H1 (cell line): ENCODE results near the gene ZNF609. TPM values are rescaled to one million over a fixed set of nuclear protein-coding genes. Genes with fewer than 3 reads are reported as not detected.
"Not testable (repeated sequence)": the region's sequence is repeated elsewhere in the genome, so short reads cannot be mapped to it uniquely, and the experiment has no call there.

Experiments
- CTCF ChIA-PET: fragments of 300-600 bp; sonication (Branson Sonifier 250); formaldehyde crosslinking; loops from one replicate; lab custom pipeline; 2021; ENCODE audit not compliant: partially characterized antibody; lab: Charles Lee
- POLR2A ChIA-PET: fragments of 300-600 bp; sonication (Branson Sonifier 250); formaldehyde crosslinking; loops from one replicate; lab custom pipeline; 2021; ENCODE audit warnings: inconsistent platforms; ENCODE audit not compliant: partially characterized antibody; lab: Charles Lee
- DNase-seq, 2 experiments: peaks; one replicate each; pipeline versions ENCODE4 v3.0.0 to v3.0.0-alpha.2; 2010 to 2022; ENCODE audit warnings: low spot score in 2 of 2, low read depth in 1 of 2, mixed read lengths in 1 of 2
- FAIRE-seq: peaks from 2 replicates; lab custom pipeline; 2011; peaks lifted over from hg19 to GRCh38; lab: Jason Lieb, UNC
- H2AFZ ChIP-seq: 2 replicates; pipeline ENCODE4 v1.8.1; 2012; ENCODE audit warnings: low read length, inconsistent platforms
- H2AK5ac ChIP-seq: 2 replicates; pipeline ENCODE4 v1.6.1; 2013; ENCODE audit warnings: low read depth, low read length
- H2BK120ac ChIP-seq: replicated peaks from 2 replicates; pipeline ENCODE3; 2013; ENCODE audit warnings: low read depth, low read length, inconsistent platforms
- H2BK12ac ChIP-seq: 2 replicates; pipeline ENCODE4 v1.6.1; 2013; ENCODE audit warnings: low read depth, low read length
- H2BK15ac ChIP-seq: 2 replicates; pipeline ENCODE4 v1.6.1; 2013; ENCODE audit warnings: low read length
- H2BK20ac ChIP-seq: 2 replicates; pipeline ENCODE4 v1.6.1; 2013; ENCODE audit warnings: low read length
- H2BK5ac ChIP-seq: 2 replicates; pipeline ENCODE4 v1.6.1; 2013; ENCODE audit warnings: low read depth, low read length
- H3K14ac ChIP-seq: 2 replicates; pipeline ENCODE4 v1.6.1; 2013; ENCODE audit warnings: inconsistent platforms; ENCODE audit not compliant: insufficient read length
- H3K18ac ChIP-seq: 2 replicates; pipeline ENCODE4 v1.6.1; 2013; ENCODE audit warnings: low read length; ENCODE audit errors: extremely low read depth
- H3K23ac ChIP-seq: 2 replicates; pipeline ENCODE4 v1.6.1; 2013; ENCODE audit warnings: inconsistent platforms; ENCODE audit not compliant: insufficient read length
- H3K23me2 ChIP-seq: 2 replicates; pipeline ENCODE4 v1.6.1; 2013; ENCODE audit warnings: low read depth, low read length
- H3K27ac ChIP-seq: 2 replicates; pipeline ENCODE4 v1.6.1; 2011; ENCODE audit warnings: low read depth, low read length, inconsistent platforms
- H3K27me3 ChIP-seq, 4 experiments: replicated peaks in 1 of 4; 1 replicate in 1 of 4; 2 replicates in 3 of 4; pipeline versions ENCODE4 v1.6.1 to v1.8.1; 2011 to 2013; ENCODE audit warnings: low read length in 3 of 4, mild to moderate bottlenecking in 3 of 4, inconsistent platforms in 2 of 4, mixed read lengths in 2 of 4, moderate library complexity in 1 of 4; ENCODE audit not compliant: control insufficient read depth in 3 of 4, insufficient read depth in 3 of 4; ENCODE audit errors: extremely low read depth in 1 of 4
- H3K36me3 ChIP-seq, 4 experiments: 2 replicates each; pipeline versions ENCODE4 v1.6.1 to v1.8.1; 2011 to 2013; ENCODE audit warnings: mild to moderate bottlenecking in 4 of 4, low read length in 3 of 4, moderate library complexity in 2 of 4, control low read depth in 1 of 4, inconsistent platforms in 1 of 4; ENCODE audit not compliant: insufficient read depth in 4 of 4, control insufficient read depth in 2 of 4
- H3K4ac ChIP-seq: replicated peaks from 2 replicates; pipeline ENCODE3; 2013; ENCODE audit warnings: low read length, low read depth, mixed read lengths, inconsistent platforms; ENCODE audit not compliant: insufficient read length
- H3K4me1 ChIP-seq, 4 experiments: replicated peaks in 1 of 4; 1 replicate in 1 of 4; 2 replicates in 3 of 4; pipeline versions ENCODE4 v1.6.1 to v1.8.1; 2011 to 2013; ENCODE audit warnings: low read length in 3 of 4, inconsistent platforms in 2 of 4, mixed read lengths in 1 of 4; ENCODE audit not compliant: insufficient read depth in 4 of 4, control insufficient read depth in 3 of 4
- H3K4me2 ChIP-seq, 2 experiments: 2 replicates each; pipeline versions ENCODE4 v1.6.1 to v1.8.1; 2011 to 2013; ENCODE audit warnings: low read depth in 2 of 2, low read length in 2 of 2, control low read depth in 1 of 2, inconsistent platforms in 1 of 2, mild to moderate bottlenecking in 1 of 2; ENCODE audit not compliant: insufficient read depth in 1 of 2
- H3K4me3 ChIP-seq, 4 experiments: fragments of 200-600, 300-600 bp in 1 of 4; sonication (generic), shearing (Covaris generic), sonication (Bioruptor Twin) in 1 of 4; 2 replicates each; pipeline versions ENCODE4 v1.5.1 to v1.8.1; 2011 to 2016; ENCODE audit warnings: low read length in 4 of 4, low read depth in 3 of 4, control low read depth in 2 of 4, inconsistent platforms in 2 of 4, mild to moderate bottlenecking in 2 of 4, mixed read lengths in 1 of 4, moderate library complexity in 1 of 4; ENCODE audit not compliant: insufficient read depth in 2 of 4; ENCODE audit errors: extremely low read depth in 1 of 4
- H3K56ac ChIP-seq: replicated peaks from 2 replicates; pipeline ENCODE3; 2013; ENCODE audit warnings: low read depth, mild to moderate bottlenecking, mixed read lengths, low read length, inconsistent platforms; ENCODE audit not compliant: insufficient read length
- H3K79me1 ChIP-seq: 2 replicates; pipeline ENCODE4 v1.6.1; 2013; ENCODE audit warnings: low read depth, low read length, control low read depth
- H3K79me2 ChIP-seq, 2 experiments: 2 replicates each; pipeline versions ENCODE4 v1.6.1 to v1.8.1; 2012 to 2013; ENCODE audit warnings: low read length in 2 of 2, mild to moderate bottlenecking in 2 of 2, inconsistent platforms in 1 of 2; ENCODE audit not compliant: insufficient read depth in 2 of 2, control insufficient read depth in 1 of 2
- H3K9ac ChIP-seq, 4 experiments: replicated peaks in 1 of 4; 1 replicate in 1 of 4; 2 replicates in 3 of 4; pipeline versions ENCODE4 v1.6.1 to v1.8.1; 2011 to 2013; ENCODE audit warnings: low read depth in 3 of 4, low read length in 3 of 4, control low read depth in 2 of 4, mild to moderate bottlenecking in 2 of 4, moderate library complexity in 2 of 4, inconsistent platforms in 1 of 4; ENCODE audit errors: extremely low read depth in 1 of 4
- H3K9me3 ChIP-seq, 2 experiments: 2 replicates each; pipeline versions ENCODE4 v1.6.1 to v1.8.1; 2012 to 2013; ENCODE audit warnings: mild to moderate bottlenecking in 2 of 2, moderate library complexity in 2 of 2, control low read depth in 1 of 2, inconsistent platforms in 1 of 2, low read depth in 1 of 2, low read length in 1 of 2, mixed read lengths in 1 of 2; ENCODE audit not compliant: insufficient read depth in 2 of 2
- H4K20me1 ChIP-seq, 2 experiments: replicated peaks in 1 of 2; 2 replicates each; pipeline versions ENCODE3 to v1.8.1; 2011 to 2013; ENCODE audit warnings: inconsistent platforms in 2 of 2, low read length in 2 of 2, mild to moderate bottlenecking in 1 of 2; ENCODE audit not compliant: insufficient read depth in 2 of 2, control insufficient read depth in 1 of 2
- H4K5ac ChIP-seq: 2 replicates; pipeline ENCODE4 v1.6.1; 2013; ENCODE audit warnings: low read length, low read depth, mixed read lengths, inconsistent platforms; ENCODE audit not compliant: insufficient read length
- H4K8ac ChIP-seq: 2 replicates; pipeline ENCODE4 v1.8.0; 2013; ENCODE audit warnings: mild to moderate bottlenecking, moderate library complexity, low read length, inconsistent platforms; ENCODE audit not compliant: insufficient read depth; ENCODE audit errors: extremely low read depth
- H4K91ac ChIP-seq: replicated peaks from 2 replicates; pipeline ENCODE3; 2013; ENCODE audit warnings: low read length, mixed read lengths, inconsistent platforms; ENCODE audit not compliant: insufficient read length
- ATF3 ChIP-seq: IDR thresholded peaks from 2 replicates; pipeline ENCODE4 v1.6.1; 2011; ENCODE audit warnings: low read depth, mild to moderate bottlenecking, low read length; ENCODE audit not compliant: insufficient read depth
- NRF1 ChIP-seq: IDR thresholded peaks from 2 replicates; pipeline ENCODE4 v1.6.1; 2011; ENCODE audit warnings: mild to moderate bottlenecking, low read depth, low read length, improper control_type of control experiment
- TBP ChIP-seq: IDR thresholded peaks from 2 replicates; pipeline ENCODE4 v1.6.1; 2011; ENCODE audit warnings: low read depth, low read length, improper control_type of control experiment
- WGBS, 2 experiments: shearing (Covaris generic) in 1 of 2; methylation state at CpG; one replicate each; pipeline versions ENCODE4 v1.1.6 to v1.1.7; 2013 to 2015; ENCODE audit warnings: low lambda C conversion rate in 2 of 2, mixed read lengths in 2 of 2, inconsistent platforms in 1 of 2, low coverage in 1 of 2, missing lambda C conversion rate in 1 of 2; ENCODE audit not compliant: insufficient replicate concordance in 2 of 2, insufficient coverage in 1 of 2, insufficient read length in 1 of 2; ENCODE audit errors: extremely low coverage in 1 of 2, missing lambda C conversion rate in 1 of 2; 5-methylcytosine and 5-hydroxymethylcytosine counted together
- polyA plus RNA-seq, 7 experiments: library from polyadenylated mRNA; depleted of rRNA in 3 of 7; stranded (reverse) in 5 of 7; unstranded in 2 of 7; fragments of >200 nt in 5 of 7; fragments of 200-250 nt in 2 of 7; gene quantifications; 1 replicate in 5 of 7; 2 replicates in 1 of 7; 4 replicates in 1 of 7; pipeline versions ENCODE4 v1.2.1 to v1.2.3, GENCODE V29; 2011 to 2013; ENCODE audit warnings: missing spikeins in 2 of 7, mixed read lengths in 2 of 7
- total RNA-seq: library from RNA; stranded (reverse); fragmentation: NEBNext Ultra II Directional; extraction: Animal tissue kit (Norgen Biotek cat#: 25700); gene quantifications from 2 replicates; pipeline ENCODE4 v1.2.1, GENCODE V29; 2021

The ZNF609 gene
- total and polyA plus RNA-seq, 2 of the 8 experiments (the other 6 are each of a cell fraction or from before 2014, with no cell fraction given): 15.5 to 47.8 TPM

GRCh38 chr15:64589435-64590084, 129.2 kb downstream of the ZNF609 start (continued):
- TF ChIP-seq NRF1: no peak
- TF ChIP-seq TBP: no peak
- TF ChIP-seq ATF3: no peak
- TF ChIP-seq, all 59 proteins: peak for 0

GRCh38 chr15:64592845-64593244, 132.5 kb downstream of the ZNF609 start:
- POLR2A ChIA-PET, H3K27ac ChIP-seq, FAIRE-seq, H3K4ac ChIP-seq, H3K56ac ChIP-seq, H3K23me2 ChIP-seq, H4K20me1 ChIP-seq, H4K91ac ChIP-seq, H3K18ac ChIP-seq, H3K27me3 ChIP-seq, H2BK5ac ChIP-seq, H3K9ac ChIP-seq, H3K4me2 ChIP-seq, H2BK20ac ChIP-seq, H3K4me1 ChIP-seq, H3K36me3 ChIP-seq, H4K5ac ChIP-seq, DNase-seq, H3K9me3 ChIP-seq, H3K23ac ChIP-seq, H2AFZ ChIP-seq, H3K4me3 ChIP-seq, H3K14ac ChIP-seq, H2BK15ac ChIP-seq, H2BK120ac ChIP-seq, H4K8ac ChIP-seq, H3K79me1 ChIP-seq, H2AK5ac ChIP-seq, H2BK12ac ChIP-seq: not testable (repeated sequence)
- CTCF ChIA-PET: interaction anchor here (0.9 kb wide), 1 partner anchor 22 kb away, joined by 3 read pairs; no protein-coding TSS in a partner anchor
- WGBS, 2 experiments: 94% methylated on average over 17 of the region's 18 CpGs; no CpG with 5 or more reads in 1 of the 2 experiments
- peaks cover 4 to 72% of the 10 kb centered on the region in 2 experiments; a peak in 3 of 4 replicates for H3K79me2 ChIP-seq
